GM18868 (cell line): ENCODE measurements around the gene SETD1B.
A peak's percentile ranks its signal among the peaks of the same experiment; 100 is the strongest.
"Not testable (repeated sequence)": the region's sequence is repeated elsewhere in the genome, so short reads cannot be mapped to it uniquely, and the experiment has no call there.

Source experiments
- ATAC-seq: cut with Tn5 transposase; IDR thresholded peaks from one replicate; pipeline ENCODE4 v1.9.1; 2021; ENCODE audit warnings: mild to moderate bottlenecking, moderate library complexity; ENCODE audit not compliant: unreplicated experiment

The SETD1B gene

GRCh38 chr12:121779422-121779895 is 24.4 kb upstream of the SETD1B start:
- ATAC-seq, result no peak

- ATAC-seq, result no peak
These were observed 23.4 kb upstream of the SETD1B start for GRCh38 chr12:121780429-121780828.

DNA sequence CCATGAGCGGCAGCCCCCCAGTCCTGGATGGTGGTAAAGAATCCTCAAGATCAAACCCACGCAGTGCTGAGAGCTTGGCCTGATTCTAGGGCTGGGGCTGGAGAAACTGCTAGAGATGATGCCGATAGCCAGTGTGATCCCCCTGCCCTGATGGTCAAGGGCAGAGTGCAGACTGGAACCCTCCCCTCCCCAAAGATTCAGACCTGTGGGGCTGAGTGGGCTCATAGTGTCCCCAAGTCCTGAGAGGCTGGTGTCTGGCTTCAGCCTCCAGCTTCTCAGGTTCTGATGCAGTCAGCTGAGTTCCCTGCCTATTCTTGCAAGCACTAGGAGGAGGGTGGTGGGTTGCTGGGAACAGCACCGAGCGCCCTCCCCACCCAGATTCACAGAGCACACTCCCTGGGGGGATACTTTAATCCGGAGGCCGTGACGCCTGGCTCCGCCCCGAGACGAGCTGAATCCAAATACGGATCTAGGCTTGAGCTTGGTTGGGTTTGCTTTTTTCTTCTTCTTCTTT is 22.3 kb upstream of the SETD1B start:
- peak; percentile 24 for ATAC-seq

- ATAC-seq, result peak; percentile 72
These were observed 21.5 kb upstream of the SETD1B start for GRCh38 chr12:121781998-121782979.

DNA sequence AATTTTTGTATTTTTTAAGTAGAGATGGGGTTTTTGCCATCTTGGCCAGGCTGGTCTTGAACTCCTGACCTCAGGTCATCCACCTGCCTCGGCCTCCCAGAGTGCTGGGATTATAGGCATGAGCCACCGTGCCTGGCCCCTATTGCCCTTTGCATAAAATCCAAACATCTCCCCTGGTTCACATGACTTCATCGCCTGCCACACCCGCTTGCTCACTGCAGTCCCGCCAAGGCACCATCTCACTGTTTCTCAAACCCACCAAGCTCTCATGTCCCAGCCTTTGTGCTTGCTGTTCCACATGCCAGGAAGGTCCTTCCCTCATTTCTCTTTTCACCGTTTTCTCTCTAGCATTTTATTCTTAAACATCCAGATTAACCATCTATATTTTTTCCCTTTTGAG is 20.0 kb upstream of the SETD1B start:
- ATAC-seq, result no peak

- ATAC-seq, result no peak
These were observed 19.3 kb upstream of the SETD1B start for GRCh38 chr12:121784460-121784859.

- ATAC-seq, result no peak
These were observed 17.4 kb upstream of the SETD1B start for GRCh38 chr12:121786440-121786825.

DNA sequence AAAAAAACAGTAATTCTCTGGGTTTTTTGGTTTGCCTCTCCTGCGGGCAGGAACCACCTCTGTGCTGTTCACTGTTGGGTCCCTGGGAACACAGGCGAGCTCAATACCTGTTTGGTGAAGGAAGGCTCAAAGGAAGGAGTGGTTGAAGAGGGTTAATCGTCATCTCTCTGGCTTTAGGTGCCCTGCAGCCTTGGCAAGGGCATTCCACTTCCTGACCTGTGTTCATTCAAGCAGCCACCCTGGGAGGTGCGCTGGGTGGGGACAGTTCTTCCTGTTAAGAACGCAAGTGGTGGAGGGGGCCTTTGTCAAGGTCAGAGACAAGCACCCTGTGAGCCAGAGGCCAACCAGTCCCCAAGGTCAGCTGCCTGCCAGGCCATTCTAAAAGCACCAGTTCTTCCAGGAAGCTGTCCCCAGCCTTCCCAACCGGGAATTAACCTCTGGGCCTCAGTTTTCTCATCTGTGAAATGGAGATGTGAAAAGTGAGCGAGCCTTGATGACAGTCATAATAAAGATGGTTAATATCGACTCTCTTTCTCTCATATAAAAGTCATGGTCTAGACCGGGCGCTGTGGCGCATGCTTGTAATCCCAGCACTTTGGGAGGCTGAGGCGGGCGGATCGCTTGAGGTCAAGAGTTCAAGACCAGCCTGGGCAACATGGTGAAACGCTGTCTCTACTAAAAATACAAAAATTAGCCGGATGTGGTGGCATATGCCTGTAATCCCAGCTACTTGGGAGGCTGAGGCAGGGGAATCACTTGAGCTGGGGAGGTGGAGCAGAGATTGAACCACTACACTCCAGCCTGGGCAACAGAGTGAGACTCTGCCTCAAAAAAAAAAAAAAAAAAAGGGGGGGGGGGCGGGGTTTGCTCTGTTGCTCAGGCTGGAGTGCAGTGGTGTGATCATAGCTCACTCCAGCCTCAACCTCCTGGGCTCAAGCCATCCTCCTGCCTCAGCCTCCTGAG is 16.5 kb upstream of the SETD1B start:
- ATAC-seq, result no peak

GRCh38 chr12:121788176-121788818 is 15.5 kb upstream of the SETD1B start:
- no peak for ATAC-seq

DNA sequence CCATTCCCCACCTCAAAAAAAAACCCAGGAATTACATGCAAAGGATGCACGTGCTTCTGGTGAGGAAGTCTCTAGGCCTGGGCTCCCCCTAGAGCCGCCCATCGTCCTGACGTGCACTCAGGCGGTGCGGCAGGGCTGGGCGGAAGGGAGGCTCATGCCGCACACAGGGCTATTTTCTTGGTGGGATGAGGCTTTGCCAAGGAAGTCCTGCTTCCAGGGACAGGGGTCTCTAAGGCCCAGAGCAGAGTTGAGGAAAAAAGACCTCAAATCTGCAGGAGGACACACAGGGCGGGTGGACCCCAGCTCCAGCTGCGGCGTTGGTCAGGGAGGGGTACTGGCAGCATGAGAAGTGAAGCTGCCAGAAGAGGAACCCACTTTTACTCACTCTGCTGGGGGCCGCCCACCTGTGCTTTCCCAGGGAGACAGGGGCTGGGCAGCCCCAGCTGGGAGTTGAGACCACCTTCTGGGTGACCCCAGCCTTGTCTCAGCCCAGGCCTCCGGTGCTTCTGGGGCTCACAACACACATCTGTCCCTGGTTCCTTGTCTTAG is 14.5 kb upstream of the SETD1B start:
- peak; percentile 20 for ATAC-seq

- ATAC-seq, result peak; percentile 45
These were observed 13.7 kb upstream of the SETD1B start for GRCh38 chr12:121789800-121790728.

- ATAC-seq, result not testable (repeated sequence)
These were observed 13.0 kb upstream of the SETD1B start for GRCh38 chr12:121790785-121791184.

DNA sequence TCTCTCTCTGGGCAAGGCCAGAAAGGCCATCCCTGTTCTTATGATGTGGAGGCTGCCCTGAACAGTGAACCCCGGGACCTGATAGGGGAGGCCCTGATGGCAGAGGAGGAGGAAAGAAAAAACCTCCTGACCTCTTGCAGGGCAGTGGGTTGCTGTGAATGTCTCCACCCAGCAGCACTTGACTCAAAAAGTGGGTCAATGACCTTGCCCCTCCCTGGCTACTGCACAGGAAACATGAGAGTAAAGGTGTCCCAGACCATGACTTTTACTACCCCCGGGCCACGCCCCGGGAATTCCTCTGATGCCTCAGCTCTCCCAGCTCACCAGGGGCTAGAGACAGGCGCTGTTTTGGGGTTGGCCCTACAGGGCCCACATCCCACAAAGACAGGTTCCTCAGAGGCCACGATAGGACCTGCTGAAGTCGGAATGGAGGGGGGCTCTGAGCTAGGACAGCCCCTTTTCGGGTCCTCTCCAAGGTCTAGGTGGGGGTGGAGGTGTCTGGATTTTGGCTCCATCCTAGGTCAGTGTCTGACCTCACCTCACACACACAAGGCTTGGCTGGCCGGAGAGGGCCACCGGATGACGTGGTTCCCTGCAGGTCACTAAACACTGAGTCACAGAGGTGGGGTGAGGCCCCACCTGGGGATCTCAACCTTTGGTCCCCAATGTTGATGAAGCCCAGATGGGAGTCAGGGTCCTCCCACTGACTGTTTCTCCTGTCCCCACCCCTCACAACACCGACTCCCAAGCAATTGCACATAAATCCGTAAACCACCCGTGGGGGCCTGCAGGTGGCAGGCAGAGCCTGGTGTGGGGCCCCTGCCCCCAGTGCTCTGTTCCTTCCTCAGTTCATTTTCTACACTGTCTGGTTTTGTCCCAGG is 11.9 kb upstream of the SETD1B start:
- ATAC-seq, result no peak

DNA sequence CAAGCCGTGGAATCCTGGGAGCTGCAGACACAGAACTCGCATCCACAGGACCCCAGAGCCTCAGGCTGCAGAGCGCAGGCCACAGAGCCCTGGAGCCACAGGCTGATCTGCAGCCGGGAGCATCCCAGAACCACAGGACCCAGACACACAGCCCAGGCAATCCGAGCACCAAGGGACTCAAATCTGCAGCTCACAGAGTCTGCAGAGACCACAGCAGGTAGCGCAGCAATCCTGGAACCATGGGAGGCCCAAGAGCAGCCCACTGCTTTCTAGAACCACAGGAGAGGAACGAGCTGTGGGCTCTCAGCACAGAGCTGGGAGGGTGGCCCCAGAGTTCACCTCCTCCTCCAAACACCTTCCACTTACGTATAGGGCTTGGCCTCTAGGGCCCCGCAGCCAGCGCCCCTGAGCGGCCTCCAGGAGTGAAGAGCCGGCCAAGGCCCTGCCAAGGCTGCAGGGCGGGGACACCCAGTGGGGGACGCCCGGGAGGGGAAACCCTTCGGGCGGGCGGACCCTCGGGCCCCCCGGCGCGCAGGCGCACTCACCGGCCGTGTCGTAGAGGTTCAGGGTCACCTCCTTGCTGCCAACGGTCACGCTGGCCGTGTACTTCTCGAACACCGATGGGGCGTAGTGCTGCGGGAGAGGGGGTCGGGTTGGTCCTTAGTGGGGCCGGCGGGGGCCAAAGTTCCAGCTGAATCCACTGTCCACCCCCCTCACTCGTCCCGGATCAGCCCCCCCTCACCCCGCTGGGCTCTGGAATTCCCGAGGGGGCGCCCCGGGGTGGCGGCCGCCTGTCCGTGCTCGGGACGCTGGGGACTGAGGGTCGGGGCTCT is 11.0 kb upstream of the SETD1B start:
- ATAC-seq, result no peak

DNA sequence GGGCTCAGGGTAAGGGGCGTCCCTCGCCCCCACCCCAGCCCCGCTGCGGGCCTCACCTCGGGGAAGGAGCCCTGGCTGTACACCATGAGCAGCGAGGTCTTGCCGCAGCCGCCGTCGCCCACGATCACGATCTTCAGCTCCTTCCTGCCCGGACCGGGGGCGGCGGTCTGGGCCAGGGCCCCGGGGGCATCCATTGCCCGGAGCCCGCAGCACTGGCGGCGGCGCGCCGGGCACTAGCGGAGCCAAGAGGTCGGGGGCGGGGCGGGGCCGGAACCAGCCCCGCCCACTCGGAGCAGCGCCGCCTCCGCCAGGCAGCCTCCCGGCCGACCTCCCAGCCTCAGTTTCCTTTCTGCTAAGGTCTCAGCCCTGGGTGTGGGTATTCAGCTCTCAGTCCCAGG is 10.4 kb upstream of the SETD1B start, which contains the start of gene RHOF:
TSS of gene RHOF (minus strand) at position 249 of the 398 bp plus-strand sequence. CDS start at position 194, 55 bp downstream.
- peak; percentile 7 for ATAC-seq

DNA sequence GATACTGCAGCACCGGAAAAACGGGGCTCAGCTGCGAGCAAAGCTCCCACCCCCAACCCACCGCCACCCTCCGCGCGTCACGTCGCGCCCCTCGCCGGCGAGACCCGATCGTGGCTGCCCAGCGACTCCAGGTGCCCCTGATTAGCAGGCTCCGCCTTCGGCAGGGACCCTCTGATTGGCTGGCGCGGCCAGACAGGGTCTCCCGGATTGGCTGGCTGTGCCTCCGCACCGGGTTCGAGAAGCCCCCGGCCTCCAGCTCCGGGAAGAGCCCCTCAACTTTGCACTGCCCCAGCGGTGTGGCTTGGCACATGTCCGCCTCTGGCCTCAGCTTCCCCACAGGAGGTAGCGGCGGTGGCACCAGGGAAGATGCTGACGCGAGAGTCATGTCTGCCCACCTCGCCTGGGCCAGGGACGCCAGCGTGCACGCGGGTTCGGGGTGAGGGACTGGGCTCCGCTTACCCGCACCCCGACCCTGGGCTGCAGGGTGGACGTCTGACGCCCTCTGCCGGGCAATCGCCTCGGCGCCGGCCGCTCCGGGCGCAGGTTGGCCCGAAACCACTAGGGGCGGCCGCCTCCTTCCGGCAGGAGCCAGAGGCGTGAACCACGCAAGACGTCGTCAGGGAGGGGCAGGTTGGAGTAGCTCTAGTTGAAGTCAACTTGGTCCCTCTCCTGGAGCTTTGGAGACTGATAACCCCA is 9.8 kb upstream of the SETD1B start:
- ATAC-seq, result peak; percentile 48
